Mesothelial cell of epicardium (in vitro differentiated cells): Measurements from ENCODE around the gene RALGPS1. TPM values are rescaled to one million over a fixed set of nuclear protein-coding genes. Genes with fewer than 3 reads are reported as not detected.

Source experiments
- DNase-seq, 2 experiments: peaks; one replicate each; pipeline ENCODE4 v3.0.0; 2021; ENCODE audit warnings: low spot score in 2 of 2; ENCODE audit not compliant: unreplicated experiment in 2 of 2
- H3K27ac Mint-ChIP-seq: 2 replicates; pipeline ENCODE4 v1.8.0; 2021; ENCODE audit warnings: mixed read lengths
- H3K27me3 Mint-ChIP-seq: 2 replicates; pipeline ENCODE4 v1.8.0; 2021; ENCODE audit warnings: low read depth, mixed read lengths
- H3K36me3 Mint-ChIP-seq: 2 replicates; pipeline ENCODE4 v1.8.0; 2021; ENCODE audit warnings: mixed read lengths
- H3K4me1 Mint-ChIP-seq: 2 replicates; pipeline ENCODE4 v1.8.0; 2021; ENCODE audit warnings: mixed read lengths
- H3K4me3 Mint-ChIP-seq: 2 replicates; pipeline ENCODE4 v1.8.0; 2021; ENCODE audit warnings: mild to moderate bottlenecking, moderate library complexity, mixed read lengths
- H3K9me3 Mint-ChIP-seq: 2 replicates; pipeline ENCODE4 v1.8.0; 2021; ENCODE audit warnings: mixed read lengths
- CTCF ChIP-seq: fragments of 200-600 bp; sonication (generic); IDR thresholded peaks from one replicate; pipeline ENCODE4 v1.5.0; 2021; ENCODE audit warnings: antibody characterized with exemption; ENCODE audit not compliant: unreplicated experiment
- total RNA-seq: library from RNA; stranded (reverse); gene quantifications from 3 replicates; pipeline ENCODE4 v1.2.1, GENCODE V29; 2021

Gene RALGPS1
- total RNA-seq, 1 donor from 2014 or later = 25.6 TPM

GRCh38 chr9:127199001-127199791 is 284.6 kb downstream of the RALGPS1 start:
- DNase-seq = peak; percentile 53 to 87
- H3K9me3 Mint-ChIP-seq = no peaks in the 10 kb centered on the region
- H3K4me3 Mint-ChIP-seq = no peak overlapping the region
- H3K27me3 Mint-ChIP-seq = no peaks in the 10 kb centered on the region
- peak; percentile 98 for TF ChIP-seq CTCF
- H3K4me1 Mint-ChIP-seq = peaks cover 14% of the 10 kb centered on the region
- H3K36me3 Mint-ChIP-seq = no peaks in the 10 kb centered on the region
- H3K27ac Mint-ChIP-seq = no peak overlapping the region

GRCh38 chr9:127200106-127200862 is 285.7 kb downstream of the RALGPS1 start:
- no peak overlapping the region for H3K4me3 Mint-ChIP-seq
- no peak for TF ChIP-seq CTCF
- H3K4me1 Mint-ChIP-seq = peaks cover 14% of the 10 kb centered on the region
- no peak for DNase-seq
- no peaks in the 10 kb centered on the region for H3K27me3 Mint-ChIP-seq
- H3K9me3 Mint-ChIP-seq = no peaks in the 10 kb centered on the region
- no peak overlapping the region for H3K27ac Mint-ChIP-seq
- H3K36me3 Mint-ChIP-seq = no peaks in the 10 kb centered on the region

GRCh38 chr9:127201071-127201541 is 286.5 kb downstream of the RALGPS1 start:
- no peak overlapping the region for H3K4me3 Mint-ChIP-seq
- no peak for DNase-seq
- H3K27ac Mint-ChIP-seq = no peak overlapping the region
- H3K4me1 Mint-ChIP-seq = peaks cover 14% of the 10 kb centered on the region
- no peaks in the 10 kb centered on the region for H3K27me3 Mint-ChIP-seq
- H3K9me3 Mint-ChIP-seq = no peaks in the 10 kb centered on the region
- no peak for TF ChIP-seq CTCF
- no peaks in the 10 kb centered on the region for H3K36me3 Mint-ChIP-seq

- no peak overlapping the region for H3K4me3 Mint-ChIP-seq
- H3K27ac Mint-ChIP-seq = no peak overlapping the region
- DNase-seq = no peak
- H3K36me3 Mint-ChIP-seq = no peaks in the 10 kb centered on the region
- H3K27me3 Mint-ChIP-seq = no peaks in the 10 kb centered on the region
- H3K9me3 Mint-ChIP-seq = no peaks in the 10 kb centered on the region
- no peak for TF ChIP-seq CTCF
- H3K4me1 Mint-ChIP-seq = peaks cover 14% of the 10 kb centered on the region
Measured at GRCh38 chr9:127201731-127202130, 287.1 kb downstream of the RALGPS1 start.

GRCh38 chr9:127202461-127203169 is 288.0 kb downstream of the RALGPS1 start:
- Mint-ChIP-seq H3K27ac (peak overlapping the region; percentile 21), H3K4me1 (peaks cover 14% of the 10 kb centered on the region), H3K27me3 (no peaks in the 10 kb centered on the region), H3K9me3 (no peaks in the 10 kb centered on the region), H3K36me3 (no peaks in the 10 kb centered on the region), H3K4me3 (no peak overlapping the region)
- no peak for TF ChIP-seq CTCF
- no peak for DNase-seq
